H9 (cell line): Measurements from ENCODE around the gene DEK. TPM values are rescaled to one million over a fixed set of nuclear protein-coding genes. Genes with fewer than 3 reads are reported as not detected.
"Not testable (repeated sequence)": the region's sequence is repeated elsewhere in the genome, so short reads cannot be mapped to it uniquely, and the experiment has no call there.

Source experiments
- DNase-seq: peaks from one replicate; pipeline ENCODE4 v3.0.0-alpha.2; 2017
- H2AFZ ChIP-seq: one replicate; pipeline ENCODE4 v1.6.1; 2013; ENCODE audit warnings: mild to moderate bottlenecking, low read length, control low read depth, moderate library complexity
- H2AK5ac ChIP-seq: 2 replicates; pipeline ENCODE4 v1.6.1; 2013; ENCODE audit warnings: low read length, control low read depth, mixed read lengths; ENCODE audit not compliant: insufficient read length
- H2BK120ac ChIP-seq: one replicate; pipeline ENCODE4 v1.6.1; 2013; ENCODE audit warnings: low read depth, mild to moderate bottlenecking, low read length, control low read depth, inconsistent platforms; ENCODE audit not compliant: poor library complexity, severe bottlenecking
- H2BK12ac ChIP-seq: 2 replicates; pipeline ENCODE4 v1.6.1; 2013; ENCODE audit warnings: low read length, control low read depth, mixed read lengths, low read depth; ENCODE audit not compliant: insufficient read length
- H2BK15ac ChIP-seq: 2 replicates; pipeline ENCODE4 v1.6.1; 2013; ENCODE audit warnings: low read depth, low read length, control low read depth
- H2BK20ac ChIP-seq: one replicate; pipeline ENCODE4 v1.6.1; 2013; ENCODE audit warnings: low read depth, mild to moderate bottlenecking, low read length, control low read depth, inconsistent platforms; ENCODE audit not compliant: poor library complexity, severe bottlenecking
- H2BK5ac ChIP-seq: 2 replicates; pipeline ENCODE4 v1.6.1; 2013; ENCODE audit warnings: low read length, control low read depth, mixed read lengths; ENCODE audit not compliant: insufficient read length
- H3K14ac ChIP-seq: 2 replicates; pipeline ENCODE4 v1.6.1; 2013; ENCODE audit warnings: low read length, control low read depth; ENCODE audit not compliant: insufficient read depth
- H3K18ac ChIP-seq: 2 replicates; pipeline ENCODE4 v1.6.1; 2013; ENCODE audit warnings: low read depth, mild to moderate bottlenecking, mixed read lengths, low read length, control low read depth; ENCODE audit not compliant: insufficient read length
- H3K23ac ChIP-seq: 2 replicates; pipeline ENCODE4 v1.6.1; 2013; ENCODE audit warnings: low read length, control low read depth, mixed read lengths, low read depth; ENCODE audit not compliant: insufficient read length
- H3K23me2 ChIP-seq: 2 replicates; pipeline ENCODE4 v1.6.1; 2013; ENCODE audit warnings: low read depth, mild to moderate bottlenecking, mixed read lengths, low read length, control low read depth; ENCODE audit not compliant: insufficient read length, poor library complexity, severe bottlenecking
- H3K27ac ChIP-seq: 2 replicates; pipeline ENCODE4 v1.5.1; 2013; ENCODE audit warnings: low read length, control low read depth, mixed read lengths, low read depth; ENCODE audit not compliant: insufficient read length
- H3K27me3 ChIP-seq: 2 replicates; pipeline ENCODE4 v1.6.1; 2013; ENCODE audit warnings: low read length, control low read depth, inconsistent platforms; ENCODE audit not compliant: insufficient read depth
- H3K4ac ChIP-seq: 2 replicates; pipeline ENCODE4 v1.6.1; 2013; ENCODE audit warnings: low read depth, mild to moderate bottlenecking, control low read depth, inconsistent platforms, low read length, moderate library complexity
- H3K4me1 ChIP-seq: 2 replicates; pipeline ENCODE4 v1.6.1; 2013; ENCODE audit warnings: low read length, control low read depth, inconsistent platforms; ENCODE audit not compliant: insufficient read depth
- H3K4me2 ChIP-seq: 2 replicates; pipeline ENCODE4 v1.6.1; 2013; ENCODE audit warnings: low read length, control low read depth, mixed read lengths; ENCODE audit not compliant: insufficient read length, insufficient read depth
- H3K56ac ChIP-seq: 2 replicates; pipeline ENCODE4 v1.6.1; 2013; ENCODE audit warnings: low read depth, mild to moderate bottlenecking, mixed read lengths, low read length, control low read depth; ENCODE audit not compliant: insufficient read length
- H3K79me1 ChIP-seq: 2 replicates; pipeline ENCODE4 v1.6.1; 2013; ENCODE audit warnings: low read depth, mild to moderate bottlenecking, moderate library complexity, low read length, control low read depth, inconsistent platforms; ENCODE audit not compliant: insufficient read depth, poor library complexity, severe bottlenecking
- H3K79me2 ChIP-seq: 2 replicates; pipeline ENCODE4 v1.6.1; 2013; ENCODE audit warnings: low read length, control low read depth, inconsistent platforms; ENCODE audit not compliant: insufficient read depth
- H3K9ac ChIP-seq: 2 replicates; pipeline ENCODE4 v1.6.1; 2013; ENCODE audit warnings: low read length, control low read depth, mixed read lengths; ENCODE audit not compliant: insufficient read length; ENCODE audit errors: extremely low read depth
- H3K9me3 ChIP-seq: one replicate; pipeline ENCODE4 v1.6.1; 2013; ENCODE audit warnings: low read depth, low read length, inconsistent platforms; ENCODE audit not compliant: control insufficient read depth
- H3T11ph ChIP-seq: one replicate; pipeline ENCODE4 v1.6.1; 2013; ENCODE audit warnings: mild to moderate bottlenecking, low read length, control low read depth, inconsistent platforms
- H4K20me1 ChIP-seq: one replicate; pipeline ENCODE4 v1.6.1; 2013; ENCODE audit not compliant: control insufficient read depth, insufficient read length, insufficient read depth
- H4K5ac ChIP-seq: 2 replicates; pipeline ENCODE4 v1.6.1; 2013; ENCODE audit warnings: low read depth, mild to moderate bottlenecking, mixed read lengths, low read length, control low read depth; ENCODE audit not compliant: insufficient read length
- H4K8ac ChIP-seq: replicated peaks from 2 replicates; pipeline ENCODE4 v1.6.1; 2013; ENCODE audit warnings: low read length, control low read depth, mixed read lengths, low read depth; ENCODE audit not compliant: insufficient read length
- H4K91ac ChIP-seq: 2 replicates; pipeline ENCODE4 v1.6.1; 2013; ENCODE audit warnings: low read depth, mild to moderate bottlenecking, moderate library complexity, mixed read lengths, low read length, control low read depth; ENCODE audit not compliant: insufficient read length
- H3K27ac Mint-ChIP-seq, 3 experiments: 2 replicates in 2 of 3; 3 replicates in 1 of 3; pipeline ENCODE4 v1.8.0; 2020 to 2021; ENCODE audit warnings: mixed read lengths in 3 of 3, mild to moderate bottlenecking in 1 of 3, moderate library complexity in 1 of 3
- H3K27me3 Mint-ChIP-seq: 2 replicates; pipeline ENCODE4 v1.8.0; 2021; ENCODE audit warnings: low read depth, mild to moderate bottlenecking, moderate library complexity, mixed read lengths
- H3K36me3 Mint-ChIP-seq, 3 experiments: 2 replicates in 2 of 3; 3 replicates in 1 of 3; pipeline ENCODE4 v1.8.0; 2020 to 2021; ENCODE audit warnings: low read depth in 3 of 3, mixed read lengths in 3 of 3; ENCODE audit not compliant: insufficient read depth in 1 of 3
- H3K4me1 Mint-ChIP-seq, 2 experiments: 2 replicates each; pipeline ENCODE4 v1.8.0; 2020; ENCODE audit warnings: mixed read lengths in 2 of 2
- H3K4me3 Mint-ChIP-seq, 2 experiments: 2 replicates in 1 of 2; 3 replicates in 1 of 2; pipeline ENCODE4 v1.8.0; 2020 to 2021; ENCODE audit warnings: mild to moderate bottlenecking in 2 of 2, mixed read lengths in 2 of 2, moderate library complexity in 1 of 2
- H3K9me3 Mint-ChIP-seq, 2 experiments: 2 replicates in 1 of 2; 3 replicates in 1 of 2; pipeline ENCODE4 v1.8.0; 2020; ENCODE audit warnings: mild to moderate bottlenecking in 2 of 2, mixed read lengths in 2 of 2, moderate library complexity in 1 of 2
- CTCF ChIP-seq: fragments of 200-600 bp; sonication (generic); conservative IDR thresholded peaks from 3 replicates; pipeline ENCODE4 v1.8.0; 2021; ENCODE audit warnings: antibody characterized with exemption, mild to moderate bottlenecking
- WGBS: extraction: QIAGEN DNeasy Blood & Tissue Kit; methylation state at CpG from one replicate; pipeline ENCODE4 v1.1.7; 2013; ENCODE audit warnings: missing lambda C conversion rate, low lambda C conversion rate, mixed read lengths; ENCODE audit not compliant: insufficient read length; ENCODE audit errors: extremely low coverage; 5-methylcytosine and 5-hydroxymethylcytosine counted together
- total RNA-seq: library from RNA; stranded (reverse); gene quantifications from 2 replicates; pipeline ENCODE4 v1.2.1, GENCODE V29; 2021

DEK gene
- total RNA-seq, 1 experiment from 2014 or later, result 217 TPM

- no peak overlapping the region for H3K14ac ChIP-seq
- no peak overlapping the region for H4K8ac ChIP-seq
- no peak overlapping the region for H2BK20ac ChIP-seq
- no peak overlapping the region for H4K91ac ChIP-seq
- no CpG with 5 or more reads among the region's 1 CpG for WGBS
- Mint-ChIP-seq H3K36me3 (peaks cover 92 to 96% (median 96%) of the 10 kb centered on the region in 3 experiments), H3K9me3 (peaks cover 50% of the 10 kb centered on the region in 2 experiments), H3K4me3 (no peak overlapping the region), H3K27ac (no peak overlapping the region), H3K4me1 (no peaks in the 10 kb centered on the region), H3K27me3 (peaks cover 4% of the 10 kb centered on the region; the same call in 1 of the 2 replicates)
- H4K5ac ChIP-seq, result no peak overlapping the region
- no peaks in the 10 kb centered on the region for H4K20me1 ChIP-seq
- H3K27ac ChIP-seq, result no peak overlapping the region
- H2AFZ ChIP-seq, result no peak overlapping the region
- no peak overlapping the region for H3K23ac ChIP-seq
- H3K9ac ChIP-seq, result no peak overlapping the region
- no peak overlapping the region for H3K56ac ChIP-seq
- H3K79me2 ChIP-seq, result peaks cover 3% of the 10 kb centered on the region; the same call in 1 of the 2 replicates
- H3K4ac ChIP-seq, result no peak overlapping the region
- H3K18ac ChIP-seq, result no peak overlapping the region
- no peak for DNase-seq
- H2AK5ac ChIP-seq, result no peak overlapping the region
- H3K4me2 ChIP-seq, result no peak overlapping the region
- H3K27me3 ChIP-seq, result no peaks in the 10 kb centered on the region
- peaks cover 8% of the 10 kb centered on the region for H3K79me1 ChIP-seq
- H2BK5ac ChIP-seq, result no peak overlapping the region
- no peaks in the 10 kb centered on the region for H3K23me2 ChIP-seq
- no peaks in the 10 kb centered on the region for H3K9me3 ChIP-seq
- no peaks in the 10 kb centered on the region for H3K4me1 ChIP-seq
- no peak overlapping the region for H2BK120ac ChIP-seq
- no peak overlapping the region for H2BK15ac ChIP-seq
- H3T11ph ChIP-seq, result no peak overlapping the region
- H2BK12ac ChIP-seq, result no peak overlapping the region
- no peak for TF ChIP-seq CTCF
These were observed 29.8 kb downstream of the DEK start for GRCh38 chr6:18234564-18234963.

- H3K27me3 Mint-ChIP-seq, H3K27ac Mint-ChIP-seq, H3K23ac ChIP-seq, H3K79me2 ChIP-seq, H3K4me1 ChIP-seq, DNase-seq, H3K56ac ChIP-seq, H2BK20ac ChIP-seq, H3K4me3 Mint-ChIP-seq, H3K4me2 ChIP-seq, H4K91ac ChIP-seq, H2AK5ac ChIP-seq, H3K14ac ChIP-seq, H2BK12ac ChIP-seq, H3K79me1 ChIP-seq, H4K20me1 ChIP-seq, H2AFZ ChIP-seq, H3K4ac ChIP-seq, H2BK15ac ChIP-seq, H2BK5ac ChIP-seq, H3K27me3 ChIP-seq, H3K23me2 ChIP-seq, H3K9me3 ChIP-seq, H3K27ac ChIP-seq, H3K9ac ChIP-seq, H3T11ph ChIP-seq, H3K4me1 Mint-ChIP-seq, H4K8ac ChIP-seq, H2BK120ac ChIP-seq, H4K5ac ChIP-seq, H3K18ac ChIP-seq: not testable (repeated sequence)
- no CpG with 5 or more reads among the region's 4 CpGs for WGBS
- peaks cover 93 to 98% (median 97%) of the 10 kb centered on the region in 3 experiments for H3K36me3 Mint-ChIP-seq
- peaks cover 57 to 58% of the 10 kb centered on the region in 2 experiments for H3K9me3 Mint-ChIP-seq
These were observed 30.6 kb downstream of the DEK start for GRCh38 chr6:18233770-18234169.
